ENCODE measurements around the gene PTPRJ. TPM values are rescaled to one million over a fixed set of nuclear protein-coding genes. Genes with fewer than 3 reads are reported as not detected.
A peak's percentile ranks its signal among the peaks of the same experiment; 100 is the strongest.

Gene PTPRJ
- total and polyA plus RNA-seq, 2 of the 13 experiments (the other 11 are each of a cell fraction or from before 2014, with no cell fraction given), result 1.0 to 1.2 TPM

- TF ChIP-seq ARID4A (CRISPR knock-in tag; IDR thresholded peaks at IDR 0.05; ENCODE audit: borderline replicate concordance) (peak; percentile 23; the same call in 1 of the 2 replicates), PRDM4 (CRISPR knock-in tag; IDR thresholded peaks at IDR 0.05; ENCODE audit: borderline replicate concordance) (no peak), SMAD1 (CRISPR knock-in tag; IDR thresholded peaks at IDR 0.05; ENCODE audit: borderline replicate concordance, low read depth) (no peak), GATAD2A (CRISPR knock-in tag; IDR thresholded peaks at IDR 0.05) (peak; percentile 54), ZNF513 (CRISPR knock-in tag; conservative IDR thresholded peaks at IDR 0.05) (no peak), ZFP36L1 (CRISPR knock-in tag; IDR thresholded peaks at IDR 0.05) (peak; percentile 56; the same call in 1 of the 2 replicates), HNF1B (CRISPR knock-in tag; IDR thresholded peaks at IDR 0.05) (peak; percentile 85), ZBTB42 (CRISPR knock-in tag; IDR thresholded peaks at IDR 0.05) (no peak), ETV5 (CRISPR knock-in tag; IDR thresholded peaks at IDR 0.05; ENCODE audit: borderline replicate concordance) (peak; percentile 42; the same call in 1 of the 2 replicates), ZBTB34 (CRISPR knock-in tag; IDR thresholded peaks at IDR 0.05) (no peak), PRDM15 (CRISPR knock-in tag; IDR thresholded peaks at IDR 0.05) (no peak), YY1 (IDR thresholded peaks at IDR 0.05; ENCODE audit: insufficient read depth, insufficient replicate concordance, low read depth, low read length) (no peak)
These were observed 18.5 kb downstream of the PTPRJ start (continued) for GRCh38 chr11:47998733-47999359.
